Fibroblast of the aortic adventitia (primary cell): ENCODE data around the gene RAB3B. TPM values are rescaled to one million over a fixed set of nuclear protein-coding genes. Genes with fewer than 3 reads are reported as not detected.

Experiments used
- DNase-seq: peaks from one replicate; pipeline ENCODE4 v3.0.0-alpha.2; 2010; ENCODE audit warnings: low read depth
- H3K4me3 ChIP-seq: 2 replicates; pipeline ENCODE4 v1.5.1; 2011; ENCODE audit warnings: low read depth, mild to moderate bottlenecking, control low read depth, low read length, moderate library complexity
- small RNA-seq: library from RNA; depleted of rRNA; stranded (forward); fragments of <200 nt; gene quantifications from one replicate; pipeline ENCODE3, GENCODE V24; 2012
- total RNA-seq: library from RNA; depleted of rRNA; stranded (reverse); fragments of >200 nt; gene quantifications from 2 replicates; pipeline ENCODE4 v1.2.3, GENCODE V29; 2012; ENCODE audit warnings: low replicate concordance
- TF ChIP-seq, protein P1 (sequence below): IDR thresholded peaks from 2 replicates; pipeline ENCODE4 v1.5.1; 2011; ENCODE audit warnings: mild to moderate bottlenecking, low read length, control low read depth, inconsistent platforms; ENCODE audit not compliant: insufficient read depth

RAB3B gene
- total RNA-seq, 1 donor, result 63.4 TPM

DNA sequence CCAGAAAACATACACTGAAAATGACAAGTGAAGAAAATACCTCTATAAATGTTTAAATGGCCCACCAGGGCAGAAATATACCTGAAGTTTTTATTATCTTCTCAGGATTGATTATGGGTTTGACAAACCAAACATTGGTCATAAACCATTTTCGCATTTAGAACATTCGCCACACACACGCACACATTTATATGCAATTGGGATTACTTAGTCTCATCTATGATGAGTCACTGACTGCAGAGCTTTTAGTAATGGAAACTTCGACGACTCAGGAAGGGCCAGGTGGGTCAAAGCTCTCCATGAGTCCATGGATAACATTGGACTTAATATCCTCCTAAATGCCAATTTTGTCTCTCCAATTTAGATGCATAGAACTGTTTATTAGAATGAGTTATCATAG, 128.8 kb downstream of the RAB3B start:
- TF ChIP-seq, protein P1, sequence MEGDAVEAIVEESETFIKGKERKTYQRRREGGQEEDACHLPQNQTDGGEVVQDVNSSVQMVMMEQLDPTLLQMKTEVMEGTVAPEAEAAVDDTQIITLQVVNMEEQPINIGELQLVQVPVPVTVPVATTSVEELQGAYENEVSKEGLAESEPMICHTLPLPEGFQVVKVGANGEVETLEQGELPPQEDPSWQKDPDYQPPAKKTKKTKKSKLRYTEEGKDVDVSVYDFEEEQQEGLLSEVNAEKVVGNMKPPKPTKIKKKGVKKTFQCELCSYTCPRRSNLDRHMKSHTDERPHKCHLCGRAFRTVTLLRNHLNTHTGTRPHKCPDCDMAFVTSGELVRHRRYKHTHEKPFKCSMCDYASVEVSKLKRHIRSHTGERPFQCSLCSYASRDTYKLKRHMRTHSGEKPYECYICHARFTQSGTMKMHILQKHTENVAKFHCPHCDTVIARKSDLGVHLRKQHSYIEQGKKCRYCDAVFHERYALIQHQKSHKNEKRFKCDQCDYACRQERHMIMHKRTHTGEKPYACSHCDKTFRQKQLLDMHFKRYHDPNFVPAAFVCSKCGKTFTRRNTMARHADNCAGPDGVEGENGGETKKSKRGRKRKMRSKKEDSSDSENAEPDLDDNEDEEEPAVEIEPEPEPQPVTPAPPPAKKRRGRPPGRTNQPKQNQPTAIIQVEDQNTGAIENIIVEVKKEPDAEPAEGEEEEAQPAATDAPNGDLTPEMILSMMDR, result no peak
- DNase-seq, result no peak
- no peak overlapping the region for H3K4me3 ChIP-seq

DNA sequence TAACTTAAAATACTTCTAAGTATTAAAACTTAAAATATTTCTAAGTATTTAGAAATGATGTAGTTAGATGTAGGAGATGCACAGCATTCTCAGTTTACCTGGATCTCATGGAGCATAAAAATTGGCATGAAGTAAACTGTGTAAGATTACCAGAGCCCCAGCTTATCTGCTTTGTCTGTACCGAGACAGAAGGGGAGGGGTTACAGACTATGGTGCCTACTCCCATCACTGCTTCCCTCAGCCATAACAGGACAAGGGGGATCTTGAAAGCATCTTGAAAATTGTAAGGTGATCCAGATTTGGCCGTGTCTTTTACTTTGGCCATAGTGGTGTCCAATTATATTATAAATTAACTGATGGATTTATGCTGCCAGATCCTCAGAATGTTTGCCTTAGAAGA, 130.8 kb downstream of the RAB3B start:
- TF ChIP-seq, protein P1, result no peak
- H3K4me3 ChIP-seq, result no peak overlapping the region
- no peak for DNase-seq

DNA sequence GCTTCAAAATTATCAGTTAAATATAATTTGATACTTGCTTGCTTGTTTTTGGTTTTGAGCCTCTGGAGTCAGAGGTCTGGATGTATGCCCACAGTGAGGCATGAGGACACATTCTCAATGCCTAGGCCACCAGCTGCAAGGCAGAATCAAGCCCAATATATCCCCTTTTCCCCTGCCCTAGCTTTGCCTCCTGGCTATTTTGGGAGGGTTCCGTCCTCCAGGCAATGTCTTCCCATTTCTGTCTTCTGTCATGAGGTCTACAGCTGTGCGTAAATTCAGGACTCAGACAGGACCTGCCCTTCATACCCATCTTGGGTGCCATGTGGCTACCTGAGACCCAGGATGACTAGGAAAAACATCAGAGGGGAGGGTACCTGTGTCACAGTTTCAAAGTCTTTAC, 131.2 kb downstream of the RAB3B start:
- TF ChIP-seq, protein P1, result no peak
- H3K4me3 ChIP-seq, result no peak overlapping the region
- no peak for DNase-seq

DNA sequence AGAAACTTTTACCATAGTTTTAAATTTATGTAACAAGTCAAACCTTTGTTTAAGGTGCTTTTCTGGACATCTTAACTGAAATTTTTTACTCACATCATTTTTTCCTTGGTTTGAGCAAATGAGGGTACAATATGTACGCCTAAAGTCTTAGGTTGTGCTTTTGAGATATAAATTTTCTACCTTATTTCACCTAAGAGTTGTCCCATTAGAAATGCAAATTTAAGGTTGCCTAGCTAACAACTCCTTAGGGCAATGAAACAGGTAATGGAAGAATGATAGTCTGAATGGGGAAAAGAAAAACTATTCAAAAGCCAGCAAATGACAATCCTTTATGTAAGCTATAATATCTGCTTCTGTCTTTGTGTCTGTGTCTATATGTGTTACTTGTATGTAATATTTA, 131.6 kb downstream of the RAB3B start:
- no peak for DNase-seq
- no peak overlapping the region for H3K4me3 ChIP-seq
- TF ChIP-seq, protein P1, result no peak

Small RNA genes within 50 kb of the gene (small RNA-seq; reads per million reads assigned to genes)
- gene RN7SL290P (not detected), gene RNA5SP48 (not detected)

Other genes with a start within 250 kb of the RAB3B start
- gene NRDC, start 112.0 kb downstream of the RAB3B start, total RNA-seq, result 73.8 and 129 TPM in 2 replicates
- gene KTI12, start 43.1 kb upstream of the RAB3B start, total RNA-seq, result 8.5 and 12.7 TPM in 2 replicates
- 44.2 and 58.8 TPM in 2 replicates for gene TXNDC12, start 64.5 kb upstream of the RAB3B start, total RNA-seq
- 28.4 and 109 TPM in 2 replicates for gene BTF3L4, start 65.6 kb upstream of the RAB3B start, total RNA-seq
- 28.8 and 38.8 TPM in 2 replicates for gene ZFYVE9, start 151.4 kb upstream of the RAB3B start, total RNA-seq